Measurements from ENCODE around the gene ALS2. TPM values are rescaled to one million over a fixed set of nuclear protein-coding genes. Genes with fewer than 3 reads are reported as not detected.

Gene ALS2
- total and polyA plus RNA-seq, 2 of the 8 experiments (the other 6 are each of a cell fraction or from before 2014, with no cell fraction given), result 12.1 to 34.5 TPM

- TF ChIP-seq CHD7 (IDR thresholded peaks at IDR 0.05; ENCODE audit: insufficient replicate concordance, low read length), result no peak
Measured at GRCh38 chr2:201664334-201664733, 116.4 kb downstream of the ALS2 start (continued).

All from H1 (cell line).